Measurements from ENCODE around the gene DCDC1. TPM values are rescaled to one million over a fixed set of nuclear protein-coding genes. Genes with fewer than 3 reads are reported as not detected.
A peak's percentile ranks its signal among the peaks of the same experiment; 100 is the strongest.

DCDC1 gene
- polyA plus RNA-seq, 6 donors from 2014 or later = not detected

- no peak for DNase-seq
- H3K27ac Mint-ChIP-seq = peak overlapping the region in 1 of 6 donors; percentile 78
- no peaks in the 10 kb centered on the region for H3K4me1 Mint-ChIP-seq
- H3K9me3 Mint-ChIP-seq = no peaks in the 10 kb centered on the region
- no peak for ATAC-seq (ENCODE audit: low read depth in 2 of 2)
- H3K27me3 Mint-ChIP-seq = peaks cover 0 to 9% (median 0%) of the 10 kb centered on the region in 3 donors
- H3K4me3 Mint-ChIP-seq = no peak overlapping the region
- no peaks in the 10 kb centered on the region for H3K36me3 Mint-ChIP-seq
These were observed 495.5 kb downstream of the DCDC1 start for GRCh38 chr11:30873924-30874610.

- ATAC-seq (ENCODE audit: low read depth in 2 of 2) (no peak), DNase-seq (no peak)
- no peak overlapping the region for H3K4me3 Mint-ChIP-seq
- H3K9me3 Mint-ChIP-seq = no peaks in the 10 kb centered on the region
- H3K36me3 Mint-ChIP-seq = no peaks in the 10 kb centered on the region
- H3K27ac Mint-ChIP-seq = no peak overlapping the region
- peaks cover 0 to 9% (median 0%) of the 10 kb centered on the region in 3 donors for H3K27me3 Mint-ChIP-seq
- H3K4me1 Mint-ChIP-seq = no peaks in the 10 kb centered on the region
These were observed 500.9 kb downstream of the DCDC1 start for GRCh38 chr11:30868626-30869081.

GRCh38 chr11:30863209-30863608 lies 506.3 kb downstream of the DCDC1 start:
- Mint-ChIP-seq H3K4me3 (no peak overlapping the region), H3K27ac (no peak overlapping the region), H3K4me1 (no peaks in the 10 kb centered on the region), H3K9me3 (no peaks in the 10 kb centered on the region), H3K36me3 (no peaks in the 10 kb centered on the region), H3K27me3 (peaks cover 0 to 7% (median 0%) of the 10 kb centered on the region in 3 donors)
- no peak for ATAC-seq (ENCODE audit: low read depth in 2 of 2)
- DNase-seq = no peak

- peaks cover 0 to 4% (median 0%) of the 10 kb centered on the region in 7 donors for H3K9me3 Mint-ChIP-seq
- no peak for DNase-seq
- H3K27ac Mint-ChIP-seq = no peak overlapping the region
- H3K4me3 Mint-ChIP-seq = no peak overlapping the region
- H3K36me3 Mint-ChIP-seq = no peaks in the 10 kb centered on the region
- ATAC-seq (ENCODE audit: low read depth in 2 of 2) = no peak
- no peaks in the 10 kb centered on the region for H3K4me1 Mint-ChIP-seq
- H3K27me3 Mint-ChIP-seq = peaks cover 0 to 7% (median 0%) of the 10 kb centered on the region in 3 donors
These were observed 508.0 kb downstream of the DCDC1 start for GRCh38 chr11:30861531-30861930.

GRCh38 chr11:30861064-30861463 lies 508.5 kb downstream of the DCDC1 start:
- no peak for DNase-seq
- Mint-ChIP-seq H3K36me3 (no peaks in the 10 kb centered on the region), H3K27me3 (peaks cover 0 to 7% (median 0%) of the 10 kb centered on the region in 3 donors), H3K9me3 (peaks cover 0 to 4% (median 0%) of the 10 kb centered on the region in 7 donors), H3K4me3 (no peak overlapping the region), H3K27ac (no peak overlapping the region), H3K4me1 (no peaks in the 10 kb centered on the region)
- ATAC-seq (ENCODE audit: low read depth in 2 of 2) = no peak

GRCh38 chr11:30860146-30860545 lies 509.4 kb downstream of the DCDC1 start:
- Mint-ChIP-seq H3K27ac (no peak overlapping the region), H3K27me3 (peaks cover 0 to 7% (median 0%) of the 10 kb centered on the region in 3 donors), H3K4me1 (no peaks in the 10 kb centered on the region), H3K36me3 (no peaks in the 10 kb centered on the region), H3K9me3 (peaks cover 0 to 4% (median 0%) of the 10 kb centered on the region in 7 donors), H3K4me3 (no peak overlapping the region)
- no peak for ATAC-seq (ENCODE audit: low read depth in 2 of 2)
- DNase-seq = no peak

- ATAC-seq (ENCODE audit: low read depth in 2 of 2) (no peak), DNase-seq (no peak)
- no peak overlapping the region for H3K27ac Mint-ChIP-seq
- H3K4me3 Mint-ChIP-seq = no peak overlapping the region
- no peaks in the 10 kb centered on the region for H3K36me3 Mint-ChIP-seq
- no peaks in the 10 kb centered on the region for H3K4me1 Mint-ChIP-seq
- peaks cover 0 to 4% (median 0%) of the 10 kb centered on the region in 7 donors for H3K9me3 Mint-ChIP-seq
- H3K27me3 Mint-ChIP-seq = peaks cover 0 to 7% (median 0%) of the 10 kb centered on the region in 3 donors
These were observed 509.9 kb downstream of the DCDC1 start for GRCh38 chr11:30859669-30860068.

GRCh38 chr11:30855383-30856006 lies 514.0 kb downstream of the DCDC1 start:
- Mint-ChIP-seq H3K27me3 (peaks cover 0 to 3% (median 0%) of the 10 kb centered on the region in 3 donors), H3K27ac (no peak overlapping the region), H3K4me3 (no peak overlapping the region), H3K4me1 (no peaks in the 10 kb centered on the region), H3K9me3 (peaks cover 0 to 4% (median 0%) of the 10 kb centered on the region in 7 donors), H3K36me3 (no peaks in the 10 kb centered on the region)
- no peak for ATAC-seq (ENCODE audit: low read depth in 2 of 2)
- DNase-seq = no peak

- DNase-seq = no peak
- Mint-ChIP-seq H3K27ac (peak overlapping the region in 1 of 6 donors; percentile 47), H3K36me3 (no peaks in the 10 kb centered on the region), H3K27me3 (no peaks in the 10 kb centered on the region), H3K4me1 (no peaks in the 10 kb centered on the region), H3K4me3 (no peak overlapping the region), H3K9me3 (peaks cover 0 to 4% (median 0%) of the 10 kb centered on the region in 7 donors)
- ATAC-seq (ENCODE audit: low read depth in 2 of 2) = no peak
These were observed 516.1 kb downstream of the DCDC1 start for GRCh38 chr11:30853439-30853838.

GRCh38 chr11:30852645-30853044 lies 516.9 kb downstream of the DCDC1 start:
- ATAC-seq (ENCODE audit: low read depth in 2 of 2) (no peak), DNase-seq (no peak)
- no peaks in the 10 kb centered on the region for H3K36me3 Mint-ChIP-seq
- no peak overlapping the region for H3K27ac Mint-ChIP-seq
- no peak overlapping the region for H3K4me3 Mint-ChIP-seq
- peaks cover 1 to 6% (median 4%) of the 10 kb centered on the region in 7 donors for H3K9me3 Mint-ChIP-seq
- H3K27me3 Mint-ChIP-seq = no peaks in the 10 kb centered on the region
- H3K4me1 Mint-ChIP-seq = no peaks in the 10 kb centered on the region

- DNase-seq (no peak), ATAC-seq (ENCODE audit: low read depth in 2 of 2) (no peak)
- Mint-ChIP-seq H3K27me3 (no peaks in the 10 kb centered on the region), H3K4me1 (no peaks in the 10 kb centered on the region), H3K9me3 (peaks cover 0 to 11% (median 5%) of the 10 kb centered on the region in 7 donors), H3K4me3 (no peak overlapping the region), H3K36me3 (no peaks in the 10 kb centered on the region), H3K27ac (no peak overlapping the region)
These were observed 517.4 kb downstream of the DCDC1 start for GRCh38 chr11:30852091-30852490.

- no peaks in the 10 kb centered on the region for H3K36me3 Mint-ChIP-seq
- H3K27me3 Mint-ChIP-seq = no peaks in the 10 kb centered on the region
- no peak overlapping the region for H3K4me3 Mint-ChIP-seq
- peaks cover 9 to 35% (median 16%) of the 10 kb centered on the region in 7 donors for H3K9me3 Mint-ChIP-seq
- DNase-seq = no peak
- H3K27ac Mint-ChIP-seq = no peak overlapping the region
- no peak for ATAC-seq (ENCODE audit: low read depth in 2 of 2)
- no peaks in the 10 kb centered on the region for H3K4me1 Mint-ChIP-seq
These were observed 532.3 kb downstream of the DCDC1 start for GRCh38 chr11:30837252-30837651.

- H3K27ac Mint-ChIP-seq = no peak overlapping the region
- no peaks in the 10 kb centered on the region for H3K36me3 Mint-ChIP-seq
- peaks cover 0 to 6% (median 0%) of the 10 kb centered on the region in 3 donors for H3K27me3 Mint-ChIP-seq
- ATAC-seq (ENCODE audit: low read depth in 2 of 2) (no peak), DNase-seq (no peak)
- no peak overlapping the region for H3K4me3 Mint-ChIP-seq
- no peaks in the 10 kb centered on the region for H3K4me1 Mint-ChIP-seq
- H3K9me3 Mint-ChIP-seq = peaks cover 9 to 26% (median 15%) of the 10 kb centered on the region in 7 donors
These were observed 536.7 kb downstream of the DCDC1 start for GRCh38 chr11:30832831-30833230.

GRCh38 chr11:30830681-30831080 lies 538.9 kb downstream of the DCDC1 start:
- DNase-seq (no peak), ATAC-seq (ENCODE audit: low read depth in 2 of 2) (no peak)
- Mint-ChIP-seq H3K27ac (no peak overlapping the region), H3K27me3 (peaks cover 0 to 6% (median 0%) of the 10 kb centered on the region in 3 donors), H3K9me3 (peaks cover 8 to 15% (median 13%) of the 10 kb centered on the region in 7 donors), H3K36me3 (no peaks in the 10 kb centered on the region), H3K4me1 (no peaks in the 10 kb centered on the region), H3K4me3 (no peak overlapping the region)
